ENCODE data around the gene SPEF2. TPM values are rescaled to one million over a fixed set of nuclear protein-coding genes. Genes with fewer than 3 reads are reported as not detected.
A peak's percentile ranks its signal among the peaks of the same experiment; 100 is the strongest.

SPEF2 gene
- total and polyA plus RNA-seq, 5 donors from 2014 or later, result 0.75 to 4.4 (median 1.5) TPM

DNA sequence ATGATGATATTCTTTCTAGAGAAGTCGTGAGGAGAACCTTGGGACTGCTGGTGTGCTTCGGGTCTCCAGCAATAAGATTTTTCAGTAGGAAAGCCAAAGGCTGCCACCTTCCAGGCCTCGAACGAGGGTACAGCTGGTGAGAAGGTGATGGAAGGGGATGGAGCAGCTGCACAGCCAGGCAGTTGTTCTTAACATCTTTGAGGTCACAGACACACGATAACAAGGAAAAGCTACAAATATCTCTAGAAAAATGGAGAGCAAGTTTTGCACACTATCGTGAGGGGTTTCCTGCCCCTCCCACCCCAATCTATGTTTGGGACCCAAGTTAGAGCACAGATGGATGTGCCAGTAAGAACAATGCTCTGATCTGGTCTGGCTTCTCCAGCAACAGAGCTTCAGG is 232.2 kb downstream of the SPEF2 start:
- Mint-ChIP-seq H3K9me3 (peaks cover 0 to 19% (median 4%) of the 10 kb centered on the region in 7 donors), H3K36me3 (peaks cover 12% of the 10 kb centered on the region), H3K27me3 (peaks cover 4% of the 10 kb centered on the region), H3K4me1 (peaks cover 17 to 62% (median 32%) of the 10 kb centered on the region in 4 donors), H3K4me3 (peak overlapping the region in 3 of 4 donors; percentile 18 to 26 (median 22)), H3K27ac (peak overlapping the region; percentile 79 to 100 (median 87))
- ATAC-seq (ENCODE audit: low read depth in 2 of 2), result no peak
- peaks cover 7 to 26% of the 10 kb centered on the region in 2 experiments for H3K9me3 ChIP-seq (ENCODE audit: control insufficient read depth in 2 of 2, low read length in 2 of 2)
- no peaks in the 10 kb centered on the region for H3K27me3 ChIP-seq (ENCODE audit: control insufficient read depth, insufficient read depth, low read length)
- H3K36me3 ChIP-seq (ENCODE audit: control insufficient read depth, insufficient read depth, low read length), result no peaks in the 10 kb centered on the region
- peaks cover 44% of the 10 kb centered on the region for H3K4me1 ChIP-seq (ENCODE audit: control insufficient read depth, insufficient read depth, low read length, poor library complexity, severe bottlenecking)
- H3K4me3 ChIP-seq (ENCODE audit: low read depth, low read length), result no peak overlapping the region
- H3K27ac ChIP-seq (ENCODE audit: insufficient read depth, low read length, poor library complexity, severe bottlenecking), result no peak overlapping the region
- DNase-seq, result no peak

- peaks cover 17 to 75% (median 43%) of the 10 kb centered on the region in 4 donors for H3K4me1 Mint-ChIP-seq
- H3K36me3 Mint-ChIP-seq, result peaks cover 9% of the 10 kb centered on the region
- ATAC-seq (ENCODE audit: low read depth in 2 of 2) (no peak), DNase-seq (no peak)
- Histone ChIP-seq H3K27ac (ENCODE audit: insufficient read depth, low read length, poor library complexity, severe bottlenecking) (peak overlapping the region; percentile 98), H3K4me1 (ENCODE audit: control insufficient read depth, insufficient read depth, low read length, poor library complexity, severe bottlenecking) (peaks cover 56% of the 10 kb centered on the region), H3K9me3 (ENCODE audit: control insufficient read depth in 2 of 2, low read length in 2 of 2) (peaks cover 7 to 14% of the 10 kb centered on the region in 2 experiments), H3K36me3 (ENCODE audit: control insufficient read depth, insufficient read depth, low read length) (no peaks in the 10 kb centered on the region), H3K4me3 (ENCODE audit: low read depth, low read length) (peak overlapping the region; percentile 34), H3K27me3 (ENCODE audit: control insufficient read depth, insufficient read depth, low read length) (no peaks in the 10 kb centered on the region)
- peak overlapping the region; percentile 8 to 94 (median 18) for H3K4me3 Mint-ChIP-seq
- H3K9me3 Mint-ChIP-seq, result peaks cover 0 to 12% (median 1%) of the 10 kb centered on the region in 7 donors
- peak overlapping the region; percentile 100 for H3K27ac Mint-ChIP-seq
- H3K27me3 Mint-ChIP-seq, result peaks cover 4% of the 10 kb centered on the region
Measured at GRCh38 chr5:35850967-35851680, 233.5 kb downstream of the SPEF2 start.

DNA sequence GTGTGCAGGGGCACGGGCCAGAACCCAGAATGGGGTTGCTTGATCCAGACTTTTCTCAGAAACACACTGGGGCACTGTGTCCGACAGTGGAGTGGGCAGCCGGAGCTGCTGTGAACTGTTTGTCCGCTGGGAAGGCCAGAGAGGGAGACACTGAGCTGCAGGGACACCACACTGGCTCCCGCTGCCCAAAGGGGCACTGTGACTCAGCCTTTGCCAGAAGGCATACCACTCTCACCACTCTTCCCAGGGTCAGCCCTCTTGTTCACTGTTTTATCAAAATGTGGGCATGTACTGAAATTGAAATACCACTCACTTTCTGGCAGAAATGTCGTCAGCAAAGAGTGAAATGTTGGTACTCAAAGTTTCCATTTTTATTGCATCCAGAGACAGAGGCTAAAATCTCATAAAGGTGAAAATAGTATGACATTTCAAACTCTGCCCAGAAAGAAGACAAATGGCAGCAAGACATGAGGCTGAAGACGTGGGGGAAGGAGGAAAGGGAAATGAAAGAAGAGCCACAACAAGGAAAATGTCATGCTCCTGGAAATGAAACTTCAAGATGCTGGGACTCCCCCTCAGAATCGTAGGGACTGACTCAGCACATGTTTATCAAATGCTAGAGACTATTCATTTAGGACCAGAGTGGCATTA is 234.5 kb downstream of the SPEF2 start:
- H3K27ac ChIP-seq (ENCODE audit: insufficient read depth, low read length, poor library complexity, severe bottlenecking), result peak overlapping the region; percentile 98
- H3K4me1 Mint-ChIP-seq, result peaks cover 17 to 82% (median 44%) of the 10 kb centered on the region in 4 donors
- H3K27ac Mint-ChIP-seq, result peak overlapping the region; percentile 100
- peak overlapping the region; percentile 77 to 94 (median 92) for H3K4me3 Mint-ChIP-seq
- no peaks in the 10 kb centered on the region for H3K36me3 ChIP-seq (ENCODE audit: control insufficient read depth, insufficient read depth, low read length)
- DNase-seq (peak in 2 of 3 donors; percentile 28 to 39), ATAC-seq (ENCODE audit: low read depth in 2 of 2) (no peak)
- peaks cover 4% of the 10 kb centered on the region for H3K27me3 Mint-ChIP-seq
- H3K36me3 Mint-ChIP-seq, result peaks cover 1% of the 10 kb centered on the region
- H3K4me1 ChIP-seq (ENCODE audit: control insufficient read depth, insufficient read depth, low read length, poor library complexity, severe bottlenecking), result peaks cover 62% of the 10 kb centered on the region
- no peaks in the 10 kb centered on the region for H3K27me3 ChIP-seq (ENCODE audit: control insufficient read depth, insufficient read depth, low read length)
- peak overlapping the region; percentile 100 for H3K4me3 ChIP-seq (ENCODE audit: low read depth, low read length)
- H3K9me3 Mint-ChIP-seq, result peaks cover 0 to 4% (median 0%) of the 10 kb centered on the region in 7 donors
- H3K9me3 ChIP-seq (ENCODE audit: control insufficient read depth in 2 of 2, low read length in 2 of 2), result peaks cover 4 to 6% of the 10 kb centered on the region in 2 experiments

DNA sequence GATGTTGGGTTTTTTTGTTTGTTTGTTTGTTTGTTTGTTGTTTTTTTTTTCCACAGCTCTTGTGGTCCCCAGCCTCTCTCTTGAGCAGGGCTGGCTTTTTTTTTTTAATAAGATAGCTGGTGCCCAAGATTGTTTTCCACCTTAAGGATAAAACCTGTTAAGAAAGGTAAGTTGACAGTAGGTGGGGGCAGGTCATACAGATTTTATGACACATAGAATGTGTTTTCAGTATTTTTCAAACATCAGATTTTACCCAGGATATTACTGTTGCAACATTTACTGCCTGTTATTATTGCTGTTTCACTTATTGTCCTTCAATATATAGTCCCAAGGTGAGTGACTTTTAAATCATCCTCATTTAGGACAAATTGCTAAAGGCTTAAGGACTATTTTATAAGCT is 235.1 kb downstream of the SPEF2 start:
- Histone ChIP-seq H3K4me3 (ENCODE audit: low read depth, low read length) (peak overlapping the region; percentile 100), H3K4me1 (ENCODE audit: control insufficient read depth, insufficient read depth, low read length, poor library complexity, severe bottlenecking) (peaks cover 62% of the 10 kb centered on the region), H3K27ac (ENCODE audit: insufficient read depth, low read length, poor library complexity, severe bottlenecking) (peak overlapping the region; percentile 98), H3K27me3 (ENCODE audit: control insufficient read depth, insufficient read depth, low read length) (no peaks in the 10 kb centered on the region), H3K36me3 (ENCODE audit: control insufficient read depth, insufficient read depth, low read length) (no peaks in the 10 kb centered on the region), H3K9me3 (ENCODE audit: control insufficient read depth in 2 of 2, low read length in 2 of 2) (peaks cover under 1% of the 10 kb centered on the region in 2 experiments)
- H3K27me3 Mint-ChIP-seq, result peaks cover 4% of the 10 kb centered on the region
- ATAC-seq (ENCODE audit: low read depth in 2 of 2) (no peak), DNase-seq (no peak)
- peaks cover 17 to 78% (median 44%) of the 10 kb centered on the region in 4 donors for H3K4me1 Mint-ChIP-seq
- H3K4me3 Mint-ChIP-seq, result peak overlapping the region; percentile 77 to 94 (median 92)
- peaks cover 0 to 4% (median 0%) of the 10 kb centered on the region in 7 donors for H3K9me3 Mint-ChIP-seq
- H3K27ac Mint-ChIP-seq, result peak overlapping the region; percentile 100
- H3K36me3 Mint-ChIP-seq, result peaks cover 3% of the 10 kb centered on the region

DNA sequence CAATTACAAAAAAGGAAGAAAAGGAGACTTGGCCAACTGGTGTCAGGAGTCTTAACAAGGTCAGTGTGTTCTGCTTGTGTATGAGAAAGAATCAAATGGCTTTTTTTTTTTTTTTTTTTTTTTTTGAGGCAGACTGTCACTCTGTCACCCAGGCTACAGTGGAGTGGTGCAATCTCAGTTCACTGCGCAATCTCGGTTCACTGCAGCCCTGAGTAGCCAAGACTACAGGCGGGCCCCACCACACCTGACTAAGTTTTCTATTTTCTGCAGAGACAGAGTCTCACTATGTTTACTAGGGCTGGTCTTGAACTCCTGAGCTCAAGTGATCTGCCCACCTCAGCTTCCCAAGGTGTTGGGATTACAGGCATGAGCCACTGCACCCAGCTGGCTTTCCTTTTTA is 236.0 kb downstream of the SPEF2 start:
- Mint-ChIP-seq H3K27ac (peak overlapping the region; percentile 100), H3K9me3 (peaks cover 0 to 2% (median 0%) of the 10 kb centered on the region in 7 donors), H3K4me1 (peaks cover 17 to 75% (median 44%) of the 10 kb centered on the region in 4 donors), H3K27me3 (peaks cover 4% of the 10 kb centered on the region), H3K4me3 (peak overlapping the region; percentile 77 to 94 (median 92)), H3K36me3 (peaks cover 4% of the 10 kb centered on the region)
- Histone ChIP-seq H3K4me3 (ENCODE audit: low read depth, low read length) (peak overlapping the region; percentile 100), H3K4me1 (ENCODE audit: control insufficient read depth, insufficient read depth, low read length, poor library complexity, severe bottlenecking) (peaks cover 62% of the 10 kb centered on the region), H3K27ac (ENCODE audit: insufficient read depth, low read length, poor library complexity, severe bottlenecking) (peak overlapping the region; percentile 98), H3K27me3 (ENCODE audit: control insufficient read depth, insufficient read depth, low read length) (no peaks in the 10 kb centered on the region), H3K9me3 (ENCODE audit: control insufficient read depth in 2 of 2, low read length in 2 of 2) (no peaks in the 10 kb centered on the region), H3K36me3 (ENCODE audit: control insufficient read depth, insufficient read depth, low read length) (no peaks in the 10 kb centered on the region)
- DNase-seq (peak; percentile 57 to 82 (median 58)), ATAC-seq (ENCODE audit: low read depth in 2 of 2) (peak; percentile 71 to 73)

- Histone ChIP-seq H3K36me3 (ENCODE audit: control insufficient read depth, insufficient read depth, low read length) (peaks cover 5% of the 10 kb centered on the region), H3K27ac (ENCODE audit: insufficient read depth, low read length, poor library complexity, severe bottlenecking) (peak overlapping the region; percentile 98), H3K27me3 (ENCODE audit: control insufficient read depth, insufficient read depth, low read length) (no peaks in the 10 kb centered on the region), H3K9me3 (ENCODE audit: control insufficient read depth in 2 of 2, low read length in 2 of 2) (no peaks in the 10 kb centered on the region), H3K4me1 (ENCODE audit: control insufficient read depth, insufficient read depth, low read length, poor library complexity, severe bottlenecking) (peaks cover 62% of the 10 kb centered on the region), H3K4me3 (ENCODE audit: low read depth, low read length) (peak overlapping the region; percentile 100)
- ATAC-seq (ENCODE audit: low read depth in 2 of 2), result peak; percentile 75 to 78
- Mint-ChIP-seq H3K27ac (peak overlapping the region; percentile 100), H3K4me3 (peak overlapping the region; percentile 77 to 94 (median 92)), H3K36me3 (peaks cover 10% of the 10 kb centered on the region), H3K4me1 (peaks cover 20 to 76% (median 44%) of the 10 kb centered on the region in 4 donors), H3K9me3 (peaks cover 0 to 2% (median 0%) of the 10 kb centered on the region in 7 donors), H3K27me3 (peaks cover 4% of the 10 kb centered on the region)
- DNase-seq, result peak; percentile 72 to 92 (median 83)
Measured at GRCh38 chr5:35854248-35854647, 236.6 kb downstream of the SPEF2 start.

DNA sequence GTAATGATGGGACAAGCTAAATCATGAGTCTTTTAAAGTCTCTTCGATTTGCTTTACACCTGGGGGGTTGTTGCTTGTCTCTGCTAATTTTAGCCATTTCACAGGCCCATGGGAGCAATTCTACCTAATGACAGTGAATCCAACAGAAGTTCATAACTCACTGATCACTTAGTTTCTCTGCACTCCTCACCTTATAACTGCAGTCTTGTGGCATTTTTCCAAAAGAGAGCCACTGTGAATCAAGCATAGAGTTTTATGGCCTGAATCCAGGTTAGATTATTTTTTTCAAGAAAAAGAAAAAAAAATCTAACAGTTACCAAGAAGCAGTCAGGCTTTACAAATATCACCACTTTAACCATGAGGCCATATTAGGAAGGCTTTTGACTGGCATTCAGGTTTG is 237.5 kb downstream of the SPEF2 start:
- H3K9me3 ChIP-seq (ENCODE audit: control insufficient read depth in 2 of 2, low read length in 2 of 2), result no peaks in the 10 kb centered on the region
- peak overlapping the region; percentile 98 for H3K27ac ChIP-seq (ENCODE audit: insufficient read depth, low read length, poor library complexity, severe bottlenecking)
- Mint-ChIP-seq H3K4me3 (peak overlapping the region; percentile 77 to 94 (median 92)), H3K27me3 (peaks cover 4% of the 10 kb centered on the region), H3K36me3 (peaks cover 20% of the 10 kb centered on the region), H3K9me3 (peaks cover 0 to 1% (median 0%) of the 10 kb centered on the region in 7 donors), H3K4me1 (peaks cover 25 to 74% (median 47%) of the 10 kb centered on the region in 4 donors), H3K27ac (peak overlapping the region; percentile 100)
- peak overlapping the region; percentile 100 for H3K4me3 ChIP-seq (ENCODE audit: low read depth, low read length)
- H3K27me3 ChIP-seq (ENCODE audit: control insufficient read depth, insufficient read depth, low read length), result no peaks in the 10 kb centered on the region
- H3K36me3 ChIP-seq (ENCODE audit: control insufficient read depth, insufficient read depth, low read length), result peaks cover 9% of the 10 kb centered on the region
- ATAC-seq (ENCODE audit: low read depth in 2 of 2) (no peak), DNase-seq (no peak)
- H3K4me1 ChIP-seq (ENCODE audit: control insufficient read depth, insufficient read depth, low read length, poor library complexity, severe bottlenecking), result peaks cover 64% of the 10 kb centered on the region

Data from CD4-positive, CD25-positive, alpha-beta regulatory T cell (primary cell).